SJSA1 (cell line): ENCODE measurements around the gene SLX4IP. TPM values are rescaled to one million over a fixed set of nuclear protein-coding genes. Genes with fewer than 3 reads are reported as not detected.

Experiments used
- DNase-seq, 2 experiments: peaks; one replicate each; pipeline ENCODE4 v3.0.0-alpha.2; 2015 to 2020; ENCODE audit warnings: low spot score in 2 of 2, low read depth in 1 of 2
- H3K27ac ChIP-seq: fragments of 250-450 bp; sonication (Bioruptor Pico); 2 replicates; pipeline ENCODE4 v1.5.1; 2020; ENCODE audit warnings: mild to moderate bottlenecking, moderate library complexity
- H3K27me3 ChIP-seq: fragments of 250-450 bp; sonication (Bioruptor Pico); replicated peaks from 2 replicates; pipeline ENCODE4 v1.5.1; 2020; ENCODE audit warnings: mild to moderate bottlenecking, moderate library complexity
- H3K36me3 ChIP-seq: fragments of 250-450 bp; sonication (Bioruptor Pico); 2 replicates; pipeline ENCODE4 v1.5.1; 2020; ENCODE audit warnings: mild to moderate bottlenecking
- H3K4me1 ChIP-seq: fragments of 250-450 bp; sonication (Bioruptor Pico); replicated peaks from 2 replicates; pipeline ENCODE4 v1.6.1; 2021; ENCODE audit warnings: mild to moderate bottlenecking
- H3K4me3 ChIP-seq: fragments of 250-450 bp; sonication (Bioruptor Pico); 2 replicates; pipeline ENCODE4 v1.5.1; 2020; ENCODE audit warnings: mild to moderate bottlenecking
- H3K9me3 ChIP-seq: fragments of 250-450 bp; sonication (Bioruptor Pico); replicated peaks from 2 replicates; pipeline ENCODE4 v1.5.1; 2020; ENCODE audit warnings: mild to moderate bottlenecking
- total RNA-seq: library from RNA; depleted of rRNA; stranded (reverse); fragments of >200 nt; shearing (Covaris generic); gene quantifications from 2 replicates; pipeline ENCODE4 v1.2.3, GENCODE V29; 2014

Gene SLX4IP
- total RNA-seq, 1 experiment from 2014 or later = 5.9 TPM

GRCh38 chr20:10513061-10513460 lies 78.0 kb downstream of the SLX4IP start:
- H3K4me3 ChIP-seq = no peak overlapping the region
- H3K9me3 ChIP-seq = no peaks in the 10 kb centered on the region
- no peaks in the 10 kb centered on the region for H3K36me3 ChIP-seq
- H3K27ac ChIP-seq = no peak overlapping the region
- peaks cover 46% of the 10 kb centered on the region for H3K4me1 ChIP-seq
- no peaks in the 10 kb centered on the region for H3K27me3 ChIP-seq
- DNase-seq = no peak

- Histone ChIP-seq H3K9me3 (no peaks in the 10 kb centered on the region), H3K27ac (no peak overlapping the region; the same call in 1 of the 2 replicates), H3K36me3 (no peaks in the 10 kb centered on the region), H3K4me1 (peaks cover 37% of the 10 kb centered on the region), H3K27me3 (no peaks in the 10 kb centered on the region), H3K4me3 (no peak overlapping the region)
- DNase-seq = no peak
Observed at GRCh38 chr20:10513931-10514575, 78.9 kb downstream of the SLX4IP start.

GRCh38 chr20:10516529-10516928 lies 81.4 kb downstream of the SLX4IP start:
- Histone ChIP-seq H3K9me3 (no peaks in the 10 kb centered on the region), H3K27me3 (no peaks in the 10 kb centered on the region), H3K36me3 (no peaks in the 10 kb centered on the region), H3K4me1 (peaks cover 47% of the 10 kb centered on the region), H3K4me3 (no peak overlapping the region), H3K27ac (no peak overlapping the region)
- DNase-seq = no peak

GRCh38 chr20:10519361-10520046 lies 84.4 kb downstream of the SLX4IP start:
- peak in 1 of 2 experiments; percentile 43 for DNase-seq
- H3K4me1 ChIP-seq = peaks cover 34% of the 10 kb centered on the region

GRCh38 chr20:10520528-10520927 lies 85.4 kb downstream of the SLX4IP start:
- H3K4me3 ChIP-seq = no peak overlapping the region
- H3K4me1 ChIP-seq = peaks cover 32% of the 10 kb centered on the region
- no peaks in the 10 kb centered on the region for H3K36me3 ChIP-seq
- no peaks in the 10 kb centered on the region for H3K27me3 ChIP-seq
- no peak for DNase-seq
- no peaks in the 10 kb centered on the region for H3K9me3 ChIP-seq
- H3K27ac ChIP-seq = peak overlapping the region; percentile 50

More at GRCh38 chr20:10519361-10520046, 84.4 kb downstream of the SLX4IP start:
- H3K36me3 ChIP-seq = no peaks in the 10 kb centered on the region
- H3K27ac ChIP-seq = peak overlapping the region; percentile 30
- no peaks in the 10 kb centered on the region for H3K9me3 ChIP-seq
- H3K4me3 ChIP-seq = no peak overlapping the region
- no peaks in the 10 kb centered on the region for H3K27me3 ChIP-seq

GRCh38 chr20:10521068-10521831 lies 86.1 kb downstream of the SLX4IP start:
- H3K27me3 ChIP-seq = no peaks in the 10 kb centered on the region
- H3K27ac ChIP-seq = peak overlapping the region; percentile 50
- H3K36me3 ChIP-seq = no peaks in the 10 kb centered on the region
- no peaks in the 10 kb centered on the region for H3K9me3 ChIP-seq
- peak; percentile 59 to 82 for DNase-seq
- H3K4me1 ChIP-seq = peaks cover 32% of the 10 kb centered on the region
- no peak overlapping the region for H3K4me3 ChIP-seq

- H3K27ac ChIP-seq = peak overlapping the region; percentile 50
Observed at GRCh38 chr20:10521836-10522235, 86.7 kb downstream of the SLX4IP start.

GRCh38 chr20:10522328-10522727 lies 87.2 kb downstream of the SLX4IP start:
- Histone ChIP-seq H3K4me3 (no peak overlapping the region), H3K9me3 (no peaks in the 10 kb centered on the region), H3K4me1 (peaks cover 32% of the 10 kb centered on the region), H3K27me3 (no peaks in the 10 kb centered on the region), H3K27ac (no peak overlapping the region), H3K36me3 (no peaks in the 10 kb centered on the region)
- DNase-seq = no peak

More at GRCh38 chr20:10521836-10522235, 86.7 kb downstream of the SLX4IP start:
- Histone ChIP-seq H3K4me1 (peaks cover 32% of the 10 kb centered on the region), H3K9me3 (no peaks in the 10 kb centered on the region), H3K36me3 (no peaks in the 10 kb centered on the region), H3K27me3 (no peaks in the 10 kb centered on the region), H3K4me3 (no peak overlapping the region)
- no peak for DNase-seq

GRCh38 chr20:10523443-10523842 lies 88.3 kb downstream of the SLX4IP start:
- peaks cover 32% of the 10 kb centered on the region for H3K4me1 ChIP-seq
- H3K36me3 ChIP-seq = no peaks in the 10 kb centered on the region
- no peaks in the 10 kb centered on the region for H3K9me3 ChIP-seq
- DNase-seq = no peak
- no peak overlapping the region for H3K4me3 ChIP-seq
- no peak overlapping the region for H3K27ac ChIP-seq
- H3K27me3 ChIP-seq = no peaks in the 10 kb centered on the region

- Histone ChIP-seq H3K27ac (no peak overlapping the region), H3K4me1 (peaks cover 31% of the 10 kb centered on the region), H3K4me3 (no peak overlapping the region), H3K9me3 (no peaks in the 10 kb centered on the region), H3K27me3 (no peaks in the 10 kb centered on the region), H3K36me3 (no peaks in the 10 kb centered on the region)
- no peak for DNase-seq
Observed at GRCh38 chr20:10524034-10524476, 89.0 kb downstream of the SLX4IP start.

GRCh38 chr20:10524643-10525042 lies 89.5 kb downstream of the SLX4IP start:
- Histone ChIP-seq H3K36me3 (no peaks in the 10 kb centered on the region), H3K4me1 (peaks cover 25% of the 10 kb centered on the region), H3K4me3 (no peak overlapping the region), H3K27ac (no peak overlapping the region), H3K27me3 (no peaks in the 10 kb centered on the region), H3K9me3 (no peaks in the 10 kb centered on the region)
- DNase-seq = no peak

- H3K36me3 ChIP-seq = no peaks in the 10 kb centered on the region
- no peaks in the 10 kb centered on the region for H3K4me1 ChIP-seq
- H3K27me3 ChIP-seq = no peaks in the 10 kb centered on the region
- H3K4me3 ChIP-seq = no peak overlapping the region
- no peaks in the 10 kb centered on the region for H3K9me3 ChIP-seq
- DNase-seq = no peak
- no peak overlapping the region for H3K27ac ChIP-seq
Observed at GRCh38 chr20:10527781-10528180, 92.7 kb downstream of the SLX4IP start.

- no peak overlapping the region for H3K4me3 ChIP-seq
- H3K27ac ChIP-seq = no peak overlapping the region
- no peak for DNase-seq
- H3K27me3 ChIP-seq = no peaks in the 10 kb centered on the region
- no peaks in the 10 kb centered on the region for H3K36me3 ChIP-seq
- H3K4me1 ChIP-seq = no peaks in the 10 kb centered on the region
- H3K9me3 ChIP-seq = no peaks in the 10 kb centered on the region
Observed at GRCh38 chr20:10530883-10531282, 95.8 kb downstream of the SLX4IP start.

GRCh38 chr20:10531848-10532247 lies 96.7 kb downstream of the SLX4IP start:
- no peak overlapping the region for H3K4me3 ChIP-seq
- no peak overlapping the region for H3K27ac ChIP-seq
- no peak for DNase-seq
- no peaks in the 10 kb centered on the region for H3K9me3 ChIP-seq
- H3K36me3 ChIP-seq = no peaks in the 10 kb centered on the region
- H3K4me1 ChIP-seq = no peaks in the 10 kb centered on the region
- no peaks in the 10 kb centered on the region for H3K27me3 ChIP-seq
